ENCODE data around the gene NDUFB1. TPM values are rescaled to one million over a fixed set of nuclear protein-coding genes. Genes with fewer than 3 reads are reported as not detected.
A peak's percentile ranks its signal among the peaks of the same experiment; 100 is the strongest.

NDUFB1 gene
- polyA plus RNA-seq (ENCODE audit: low read depth in 6 of 6): 100 to 1,000 TPM; 200 to 337 (median 297) TPM

DNA sequence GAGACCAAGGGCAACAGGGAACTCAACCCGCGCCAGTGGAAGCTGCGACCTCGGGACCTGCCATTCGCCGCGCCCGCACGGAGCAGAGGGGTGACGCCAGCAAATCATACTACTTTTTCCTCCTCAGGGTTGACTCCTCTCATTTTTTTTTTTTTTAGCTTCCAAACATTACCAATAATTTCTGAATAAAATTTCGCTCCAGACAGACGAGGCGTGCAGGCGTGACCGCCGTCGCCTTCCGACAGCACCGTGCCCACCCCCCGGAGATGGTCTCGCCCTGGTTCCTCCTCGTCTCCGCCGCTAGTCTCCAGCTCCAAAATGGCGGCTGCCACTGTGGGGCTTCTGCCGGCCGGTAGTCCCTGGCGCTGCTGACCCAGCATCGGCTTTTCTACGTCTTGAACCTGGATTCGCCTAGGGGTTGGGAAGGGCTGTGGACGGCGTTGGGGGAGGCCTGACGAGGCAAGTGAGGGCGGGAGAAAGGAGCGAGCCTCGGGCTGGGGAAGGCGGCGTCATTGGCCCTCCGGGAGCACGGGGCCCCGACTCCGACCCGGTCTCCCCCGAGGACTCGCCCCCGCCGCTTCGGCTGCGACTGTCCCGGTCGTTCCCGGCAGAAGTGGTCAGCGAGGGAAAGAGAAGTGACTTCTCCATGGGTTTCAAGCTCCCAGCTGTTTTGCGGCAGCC is at the start of gene NDUFB1, which contains the start of gene CPSF2:
Gene NDUFB1 (minus strand): TSS at position 37 of the 681 bp plus-strand sequence. CDS start 4,069 bp downstream, outside the sequence.
Gene CPSF2 (plus strand): TSS at position 300 of the 681 bp plus-strand sequence. CDS start 9,016 bp downstream, outside the sequence.
- peak within 1 kb of the TSS; percentile 95 to 100 (median 100) for H3K27ac Mint-ChIP-seq
- peaks cover 0 to 11% of the 10 kb centered on the region in 2 donors for H3K36me3 Mint-ChIP-seq
- ATAC-seq (ENCODE audit: low read depth in 2 of 2) (peak; percentile 87 to 89), DNase-seq (peak; percentile 84)
- H3K27me3 Mint-ChIP-seq: no peaks in the 10 kb centered on the region
- peak within 1 kb of the TSS; percentile 91 to 100 (median 99) for H3K4me3 Mint-ChIP-seq
- no peaks in the 10 kb centered on the region for H3K9me3 Mint-ChIP-seq
- H3K4me1 Mint-ChIP-seq: peaks cover 30 to 57% (median 38%) of the 10 kb centered on the region in 3 donors

GRCh38 chr14:92164958-92165357 is 43.5 kb upstream of the NDUFB1 start:
- H3K4me1 Mint-ChIP-seq: no peaks in the 10 kb centered on the region
- ATAC-seq (ENCODE audit: low read depth in 2 of 2) (no peak), DNase-seq (no peak)
- H3K9me3 Mint-ChIP-seq: peaks cover 0 to 17% (median 10%) of the 10 kb centered on the region in 7 donors
- H3K27me3 Mint-ChIP-seq: no peaks in the 10 kb centered on the region
- peaks cover 19 to 38% of the 10 kb centered on the region in 2 donors for H3K36me3 Mint-ChIP-seq
- H3K4me3 Mint-ChIP-seq: no peak overlapping the region
- H3K27ac Mint-ChIP-seq: peak overlapping the region in 2 of 6 donors; percentile 3 to 38

DNA sequence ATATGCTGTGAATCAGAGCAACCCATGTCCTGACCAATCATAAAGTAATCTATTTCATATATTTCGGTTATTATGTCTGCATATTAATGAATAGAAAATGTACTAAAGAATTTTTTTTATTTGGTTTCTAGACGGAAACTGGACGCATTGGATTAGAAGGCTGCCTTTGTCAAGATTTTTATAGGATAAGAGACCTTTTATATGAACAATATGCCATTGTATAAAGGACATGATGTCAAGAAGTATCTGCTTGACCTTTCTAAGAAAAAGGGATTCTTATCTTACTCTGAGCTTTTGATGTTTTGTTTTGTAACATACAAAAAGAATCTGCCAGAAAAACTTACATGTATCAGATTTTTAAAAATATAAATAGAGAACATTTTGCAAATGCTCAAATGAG is 40.0 kb upstream of the NDUFB1 start:
- Mint-ChIP-seq H3K9me3 (peaks cover 0 to 17% (median 9%) of the 10 kb centered on the region in 7 donors), H3K36me3 (peaks cover 36 to 52% of the 10 kb centered on the region in 2 donors), H3K4me3 (no peak overlapping the region), H3K27me3 (no peaks in the 10 kb centered on the region), H3K4me1 (no peaks in the 10 kb centered on the region), H3K27ac (no peak overlapping the region)
- ATAC-seq (ENCODE audit: low read depth in 2 of 2): no peak
- no peak for DNase-seq

DNA sequence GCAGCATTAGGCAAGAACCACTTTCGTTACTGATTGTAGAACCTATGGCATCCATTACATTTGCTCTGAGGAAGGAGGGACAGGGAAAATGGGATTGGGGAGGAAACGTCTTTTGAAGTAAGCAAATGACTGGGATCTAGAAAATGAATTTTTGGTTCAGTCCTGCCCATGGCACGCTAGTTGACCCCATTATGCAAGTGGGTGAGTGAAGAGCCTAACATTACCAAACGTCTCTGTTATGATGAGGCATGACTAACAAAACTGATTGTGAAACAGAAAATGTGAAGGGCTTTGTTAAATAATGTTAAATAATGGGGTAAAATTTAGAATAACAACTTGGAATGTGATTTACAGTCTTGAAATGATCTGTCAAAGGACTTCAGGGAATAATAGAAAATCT is 39.1 kb upstream of the NDUFB1 start:
- peaks cover 0 to 16% (median 9%) of the 10 kb centered on the region in 7 donors for H3K9me3 Mint-ChIP-seq
- H3K4me1 Mint-ChIP-seq: no peaks in the 10 kb centered on the region
- ATAC-seq (ENCODE audit: low read depth in 2 of 2) (no peak), DNase-seq (no peak)
- H3K36me3 Mint-ChIP-seq: peaks cover 36 to 52% of the 10 kb centered on the region in 2 donors
- no peak overlapping the region for H3K27ac Mint-ChIP-seq
- no peaks in the 10 kb centered on the region for H3K27me3 Mint-ChIP-seq
- H3K4me3 Mint-ChIP-seq: no peak overlapping the region

DNA sequence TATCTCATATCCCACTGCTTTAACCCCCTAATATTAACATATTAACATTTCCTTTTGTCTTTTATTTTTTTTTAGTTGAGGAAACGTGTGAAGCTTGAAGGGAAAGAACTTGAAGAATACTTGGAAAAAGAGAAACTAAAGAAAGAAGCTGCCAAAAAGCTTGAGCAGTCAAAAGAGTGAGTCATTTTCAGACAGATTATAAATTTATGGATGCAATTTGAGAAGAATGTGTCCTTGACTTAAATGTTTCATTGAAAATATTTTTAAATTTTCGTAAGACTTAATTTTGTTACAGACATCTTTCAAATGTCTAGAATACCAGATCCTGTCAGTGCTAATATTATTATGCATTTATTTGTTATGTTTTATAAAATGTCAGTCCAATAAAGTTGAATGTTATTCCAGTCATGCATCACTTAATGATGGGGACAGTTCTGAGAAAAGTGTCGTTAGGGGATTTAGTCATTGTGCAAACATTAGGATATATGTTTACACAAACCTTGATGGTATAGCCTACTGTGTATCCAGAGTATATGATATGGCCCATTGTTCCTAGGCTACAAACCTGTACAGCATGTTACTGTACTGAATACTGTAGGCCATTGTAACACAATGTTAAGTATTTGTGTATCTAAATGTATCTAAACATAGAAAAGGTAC is 32.9 kb upstream of the NDUFB1 start:
- no peaks in the 10 kb centered on the region for H3K9me3 Mint-ChIP-seq
- DNase-seq (no peak), ATAC-seq (ENCODE audit: low read depth in 2 of 2) (no peak)
- H3K4me1 Mint-ChIP-seq: peaks cover 0 to 2% (median 0%) of the 10 kb centered on the region in 3 donors
- no peaks in the 10 kb centered on the region for H3K27me3 Mint-ChIP-seq
- H3K4me3 Mint-ChIP-seq: no peak overlapping the region
- H3K36me3 Mint-ChIP-seq: peaks cover 26 to 27% of the 10 kb centered on the region in 2 donors
- H3K27ac Mint-ChIP-seq: no peak overlapping the region

GRCh38 chr14:92153581-92153980 is 32.1 kb upstream of the NDUFB1 start:
- no peaks in the 10 kb centered on the region for H3K9me3 Mint-ChIP-seq
- no peak overlapping the region for H3K27ac Mint-ChIP-seq
- DNase-seq: no peak
- ATAC-seq (ENCODE audit: low read depth in 2 of 2): no peak
- H3K4me1 Mint-ChIP-seq: peaks cover 0 to 2% (median 0%) of the 10 kb centered on the region in 3 donors
- H3K4me3 Mint-ChIP-seq: no peak overlapping the region
- no peaks in the 10 kb centered on the region for H3K27me3 Mint-ChIP-seq
- H3K36me3 Mint-ChIP-seq: peaks cover 19 to 27% of the 10 kb centered on the region in 2 donors

DNA sequence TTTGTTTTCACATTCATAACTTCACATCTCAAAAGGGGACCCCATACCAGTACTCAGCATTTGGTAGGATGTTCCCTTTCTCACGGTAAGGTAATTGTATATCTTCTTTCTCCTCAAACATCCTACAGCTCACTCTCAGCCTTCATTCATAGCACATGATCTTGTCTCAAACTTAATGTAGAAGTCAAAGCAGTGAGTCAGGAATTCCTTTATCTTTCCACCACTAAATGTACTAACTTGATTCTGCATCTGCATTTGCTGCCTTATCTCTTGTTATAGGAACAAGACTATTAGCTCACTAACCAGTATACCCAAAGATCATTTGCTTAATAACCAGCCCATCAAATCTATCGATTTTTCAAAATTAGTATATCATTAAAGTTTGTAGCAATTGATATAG is 23.2 kb upstream of the NDUFB1 start:
- Mint-ChIP-seq H3K27ac (peak overlapping the region in 1 of 6 donors; percentile 61), H3K27me3 (no peaks in the 10 kb centered on the region), H3K36me3 (peaks cover 28 to 39% of the 10 kb centered on the region in 2 donors), H3K9me3 (no peaks in the 10 kb centered on the region), H3K4me3 (no peak overlapping the region), H3K4me1 (peaks cover 5 to 15% (median 11%) of the 10 kb centered on the region in 3 donors)
- ATAC-seq (ENCODE audit: low read depth in 2 of 2): no peak
- no peak for DNase-seq

- Mint-ChIP-seq H3K4me1 (peaks cover 5 to 15% (median 11%) of the 10 kb centered on the region in 3 donors), H3K4me3 (no peak overlapping the region), H3K36me3 (peaks cover 28 to 39% of the 10 kb centered on the region in 2 donors), H3K27ac (no peak overlapping the region), H3K9me3 (no peaks in the 10 kb centered on the region), H3K27me3 (no peaks in the 10 kb centered on the region)
- ATAC-seq (ENCODE audit: low read depth in 2 of 2) (no peak), DNase-seq (no peak)
Measured at GRCh38 chr14:92143962-92144361, 22.5 kb upstream of the NDUFB1 start.

DNA sequence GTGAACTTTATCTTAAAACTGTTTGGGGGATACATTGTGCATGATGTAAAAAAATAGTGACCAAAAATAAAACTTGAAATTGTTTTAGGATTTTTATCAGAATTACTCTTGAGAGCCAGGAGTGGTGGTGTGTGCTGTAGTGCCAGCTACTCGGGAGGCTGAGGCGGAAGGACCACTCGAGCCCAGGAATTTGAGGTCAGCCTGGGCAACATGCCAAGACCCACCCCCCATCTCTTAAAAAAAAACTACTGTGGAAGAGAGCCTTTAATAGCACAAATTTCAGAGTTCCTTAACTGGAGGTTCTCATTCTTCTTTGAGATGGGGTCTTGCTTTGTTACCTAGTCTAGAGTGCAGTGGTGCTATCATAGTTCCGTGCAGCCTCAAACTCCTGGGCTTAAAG is 21.8 kb upstream of the NDUFB1 start:
- H3K27ac Mint-ChIP-seq: no peak overlapping the region

DNA sequence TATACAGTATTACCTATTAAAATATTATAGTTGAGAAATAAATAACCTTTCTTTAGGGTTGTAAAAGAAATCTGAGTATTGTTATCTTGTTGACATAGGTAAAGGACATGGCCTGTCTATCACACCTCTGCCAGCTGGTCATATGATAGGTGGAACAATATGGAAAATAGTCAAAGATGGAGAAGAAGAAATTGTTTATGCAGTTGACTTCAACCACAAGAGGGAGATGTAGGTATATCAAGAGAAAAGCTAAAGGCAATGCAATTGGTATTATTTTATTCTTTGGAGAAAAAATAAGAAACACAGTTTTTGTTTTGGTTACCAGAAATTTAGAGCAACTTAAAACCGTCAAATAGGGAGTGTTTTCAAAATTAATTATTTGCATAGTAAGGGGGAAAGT is 13.8 kb upstream of the NDUFB1 start:
- Mint-ChIP-seq H3K27ac (peak overlapping the region in 1 of 6 donors; percentile 9), H3K9me3 (no peaks in the 10 kb centered on the region), H3K4me1 (peaks cover 0 to 2% (median under 1%) of the 10 kb centered on the region in 3 donors), H3K4me3 (no peak overlapping the region), H3K27me3 (no peaks in the 10 kb centered on the region), H3K36me3 (peaks cover 13 to 19% of the 10 kb centered on the region in 2 donors)
- ATAC-seq (ENCODE audit: low read depth in 2 of 2) (no peak), DNase-seq (no peak)

More for the DNA sequence above, 21.8 kb upstream of the NDUFB1 start:
- Mint-ChIP-seq H3K9me3 (no peaks in the 10 kb centered on the region), H3K27me3 (no peaks in the 10 kb centered on the region), H3K36me3 (peaks cover 28 to 39% of the 10 kb centered on the region in 2 donors), H3K4me3 (no peak overlapping the region), H3K4me1 (peaks cover 5 to 13% (median 11%) of the 10 kb centered on the region in 3 donors)
- DNase-seq (no peak), ATAC-seq (ENCODE audit: low read depth in 2 of 2) (no peak)

- Mint-ChIP-seq H3K36me3 (peaks cover 13 to 19% of the 10 kb centered on the region in 2 donors), H3K27me3 (no peaks in the 10 kb centered on the region), H3K27ac (no peak overlapping the region), H3K4me1 (peaks cover 3 to 7% (median 6%) of the 10 kb centered on the region in 3 donors), H3K4me3 (no peak overlapping the region), H3K9me3 (no peaks in the 10 kb centered on the region)
- DNase-seq (no peak), ATAC-seq (ENCODE audit: low read depth in 2 of 2) (no peak)
Measured at GRCh38 chr14:92134456-92134855, 12.9 kb upstream of the NDUFB1 start.

DNA sequence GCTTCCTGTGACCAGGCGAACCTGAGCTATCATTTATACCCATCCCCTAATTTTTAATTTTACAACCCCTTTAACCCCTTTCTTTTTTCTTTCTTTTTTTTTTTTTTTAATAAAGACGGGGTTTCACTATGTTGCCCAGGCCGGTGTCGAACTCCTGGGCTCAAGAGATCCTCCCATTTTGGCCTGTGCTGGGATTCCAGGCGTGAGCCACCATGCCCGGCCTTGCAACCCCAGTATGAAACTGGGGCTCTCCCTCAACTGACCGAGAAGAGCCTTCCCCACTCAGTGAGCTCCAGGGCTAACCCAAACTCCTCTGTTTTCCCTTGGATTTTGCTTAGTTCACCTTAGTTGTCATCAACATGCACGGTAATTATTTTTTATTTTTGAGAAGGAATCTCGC is 1.3 kb upstream of the NDUFB1 start:
- H3K4me1 Mint-ChIP-seq: peaks cover 39 to 58% (median 43%) of the 10 kb centered on the region in 3 donors
- H3K4me3 Mint-ChIP-seq: peak overlapping the region; percentile 91 to 100 (median 99)
- ATAC-seq (ENCODE audit: low read depth in 2 of 2): no peak

DNA sequence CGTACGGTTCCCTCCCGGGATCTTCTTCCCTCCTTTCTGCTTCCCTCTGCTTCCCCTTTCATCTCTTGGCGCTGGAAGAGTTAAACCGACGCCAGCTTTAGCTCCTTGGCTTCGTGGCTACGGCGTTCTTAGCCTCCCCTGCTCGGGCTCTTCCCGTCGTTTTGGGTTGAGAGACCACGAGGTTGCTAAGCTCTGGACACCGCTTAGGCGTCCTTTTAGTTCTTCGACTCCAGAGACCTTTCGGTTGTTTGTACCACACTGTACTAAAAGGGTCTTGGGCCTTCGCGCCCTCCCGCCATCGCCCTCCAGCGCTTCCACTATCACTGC is 808 bp upstream of the NDUFB1 start:
- H3K4me1 Mint-ChIP-seq: peaks cover 35 to 56% (median 43%) of the 10 kb centered on the region in 3 donors
- ATAC-seq (ENCODE audit: low read depth in 2 of 2) (peak in 1 of 2 donors; percentile 4), DNase-seq (no peak)
- peaks cover 5 to 16% of the 10 kb centered on the region in 2 donors for H3K36me3 Mint-ChIP-seq
- no peaks in the 10 kb centered on the region for H3K27me3 Mint-ChIP-seq
- H3K4me3 Mint-ChIP-seq: peak overlapping the region; percentile 91 to 100 (median 99)
- H3K27ac Mint-ChIP-seq: peak overlapping the region; percentile 95 to 100 (median 100)
- H3K9me3 Mint-ChIP-seq: no peaks in the 10 kb centered on the region

More for the DNA sequence above, 1.3 kb upstream of the NDUFB1 start:
- Mint-ChIP-seq H3K27me3 (no peaks in the 10 kb centered on the region), H3K27ac (peak overlapping the region; percentile 93 to 100 (median 100)), H3K36me3 (peaks cover 7 to 20% of the 10 kb centered on the region in 2 donors), H3K9me3 (no peaks in the 10 kb centered on the region)
- no peak for DNase-seq
